Astrocyte of the hippocampus (primary cell): ENCODE results near the gene CD34.
"Not testable (repeated sequence)": the region's sequence is repeated elsewhere in the genome, so short reads cannot be mapped to it uniquely, and the experiment has no call there.

ENCODE experiments used
- DNase-seq: peaks from one replicate; pipeline ENCODE4 v3.0.0; 2011; ENCODE audit warnings: low read depth, low spot score

The CD34 gene

GRCh38 chr1:207910591-207911354 lies at the start of gene CD34:
CD34 (minus strand) TSS chr1:207911125; CDS start chr1:207911080, 45 bp downstream.
- DNase-seq = peak; percentile 65

DNA sequence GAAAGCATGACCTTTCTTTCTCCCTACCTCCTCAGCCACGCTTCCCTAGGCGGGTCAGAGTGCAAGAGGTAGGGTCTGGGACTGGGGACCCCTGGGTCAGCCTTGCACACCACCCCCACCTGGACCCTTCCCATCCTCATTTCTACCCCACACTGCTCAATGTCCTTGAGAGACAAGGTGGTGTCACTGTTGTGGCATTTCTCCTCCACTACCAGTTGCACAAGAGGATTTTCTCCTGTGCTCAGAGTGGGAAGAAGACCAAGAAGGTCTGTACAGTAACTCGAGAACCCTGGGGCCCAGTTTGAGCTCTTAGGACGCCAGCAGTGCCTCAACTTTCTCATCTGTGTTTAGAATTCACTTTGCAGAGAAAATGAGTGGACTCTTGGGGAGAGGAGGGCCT lies 49.4 kb upstream of the CD34 start:
- no peak for DNase-seq

DNA sequence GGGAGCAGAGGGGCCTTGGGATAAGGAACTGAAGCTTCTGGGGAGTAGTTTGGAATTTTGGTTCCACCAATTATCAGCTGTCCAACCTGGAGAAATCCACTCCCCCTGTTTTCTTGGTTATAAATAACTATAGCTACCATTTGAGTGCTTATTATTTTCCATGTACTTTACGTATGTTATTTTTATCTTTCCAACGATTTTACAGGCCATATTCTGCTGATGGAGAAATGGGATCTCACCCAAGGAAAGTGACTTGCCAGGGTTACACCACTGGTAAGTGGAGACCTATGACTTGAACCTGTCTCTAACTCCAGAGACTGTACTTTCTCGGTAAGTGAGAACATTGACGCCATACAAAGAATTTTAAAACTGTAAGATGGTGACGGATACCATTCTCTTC lies 49.0 kb upstream of the CD34 start:
- DNase-seq = no peak

- peak; percentile 80 for DNase-seq
These were observed 48.4 kb upstream of the CD34 start for GRCh38 chr1:207959141-207959825.

DNA sequence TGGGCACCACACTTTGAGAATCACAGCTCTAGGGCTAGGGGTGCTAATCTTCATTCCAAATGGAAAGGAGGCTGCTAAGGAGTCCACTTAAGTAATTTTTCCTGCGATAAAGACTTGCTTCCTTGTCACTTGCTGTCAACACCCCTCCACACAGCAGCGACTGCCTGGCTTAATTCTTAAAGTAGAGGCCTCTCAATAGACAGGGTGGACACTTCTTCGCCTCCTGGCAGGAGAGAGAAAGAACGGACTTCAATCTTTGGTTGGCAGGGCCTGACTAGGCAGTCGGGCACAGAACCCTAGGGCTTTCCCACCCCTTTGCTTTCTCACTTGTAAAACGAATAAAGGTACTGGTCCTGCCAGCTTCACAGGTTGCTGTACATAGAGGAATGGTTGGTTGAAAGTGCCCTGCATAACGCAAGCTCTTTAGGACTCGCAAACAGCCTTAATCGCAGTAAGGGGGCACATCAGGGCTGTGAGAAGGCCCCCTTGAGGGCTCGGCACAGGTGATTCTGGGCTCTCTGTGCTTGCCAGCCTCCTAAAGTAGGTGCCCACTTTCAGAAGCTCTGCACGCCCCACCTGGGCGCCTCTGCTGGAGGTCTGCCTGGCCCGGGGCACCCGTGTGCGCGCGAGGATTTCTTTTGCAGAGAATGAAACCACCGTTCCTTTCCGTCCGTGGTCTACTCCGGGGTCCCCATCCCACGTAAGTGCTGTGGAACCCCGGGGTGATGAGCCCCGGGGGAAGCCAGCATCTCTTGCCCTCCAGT lies 47.6 kb upstream of the CD34 start:
- no peak for DNase-seq

GRCh38 chr1:207956986-207957385 lies 46.1 kb upstream of the CD34 start:
- DNase-seq = no peak

- DNase-seq = no peak
These were observed 43.2 kb upstream of the CD34 start for GRCh38 chr1:207954104-207954503.

DNA sequence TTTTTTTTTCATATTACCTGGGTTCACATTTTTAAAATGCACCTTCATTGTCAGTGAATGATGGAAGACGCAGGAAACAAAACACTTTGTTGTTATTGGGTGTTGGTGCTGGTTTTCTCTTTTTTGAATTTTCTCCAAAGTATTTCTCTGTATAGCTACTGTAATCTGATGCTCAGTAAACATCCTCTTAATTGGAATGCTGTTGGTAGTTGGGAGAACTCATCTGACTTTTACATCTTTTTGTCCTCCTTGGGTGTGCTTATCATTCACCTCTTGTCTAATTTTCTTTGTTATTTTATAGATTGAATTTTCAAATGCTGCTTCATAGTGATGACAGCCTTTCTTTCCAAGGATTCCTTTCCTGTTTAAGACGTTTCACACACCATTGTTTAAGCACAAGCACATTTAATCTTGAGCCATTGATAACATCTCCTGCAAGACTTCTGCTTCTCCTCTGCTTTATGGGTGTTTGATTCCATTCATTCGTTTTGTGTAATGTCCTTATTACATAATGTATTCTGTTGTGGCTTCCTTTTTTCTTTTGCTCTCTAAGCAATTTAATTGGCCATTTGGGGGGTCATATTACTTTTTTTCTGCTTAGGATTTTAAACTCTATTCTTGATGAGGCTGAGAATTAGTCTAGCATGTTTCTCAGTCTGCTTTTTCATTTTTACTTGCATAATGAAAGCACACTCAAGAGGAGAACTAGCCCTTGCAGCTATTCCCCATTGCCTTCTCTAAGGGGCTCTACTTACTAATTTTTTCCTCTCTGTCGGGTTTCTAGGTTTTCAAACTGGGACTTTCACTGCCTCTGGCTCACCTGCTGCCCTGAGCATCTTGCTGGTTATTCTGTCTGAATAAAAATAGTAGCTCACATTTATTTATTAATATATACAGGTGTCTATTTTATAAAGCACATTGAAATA lies 42.0 kb upstream of the CD34 start:
- no peak for DNase-seq

- no peak for DNase-seq
These were observed 40.7 kb upstream of the CD34 start for GRCh38 chr1:207951652-207952051.

DNA sequence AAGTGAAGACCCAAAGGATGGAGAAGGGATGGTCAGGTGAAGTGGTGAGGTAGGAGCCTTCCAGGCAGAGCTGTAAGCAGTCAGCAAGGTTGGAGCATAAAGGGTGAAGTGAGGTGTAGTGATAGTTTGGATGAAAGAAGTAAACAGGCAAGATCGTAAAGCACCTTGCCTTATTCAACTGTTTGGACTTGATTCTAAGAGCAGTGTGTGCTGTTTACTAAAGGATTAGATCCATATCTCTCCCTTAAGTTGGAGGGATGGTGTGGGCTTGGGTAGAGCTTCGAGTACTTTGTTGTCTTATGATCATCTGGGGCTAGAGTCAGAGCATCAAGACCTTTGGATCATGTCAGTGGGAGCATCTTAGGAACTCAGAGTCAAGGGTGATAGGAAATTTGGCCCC lies 39.8 kb upstream of the CD34 start:
- DNase-seq = no peak

DNA sequence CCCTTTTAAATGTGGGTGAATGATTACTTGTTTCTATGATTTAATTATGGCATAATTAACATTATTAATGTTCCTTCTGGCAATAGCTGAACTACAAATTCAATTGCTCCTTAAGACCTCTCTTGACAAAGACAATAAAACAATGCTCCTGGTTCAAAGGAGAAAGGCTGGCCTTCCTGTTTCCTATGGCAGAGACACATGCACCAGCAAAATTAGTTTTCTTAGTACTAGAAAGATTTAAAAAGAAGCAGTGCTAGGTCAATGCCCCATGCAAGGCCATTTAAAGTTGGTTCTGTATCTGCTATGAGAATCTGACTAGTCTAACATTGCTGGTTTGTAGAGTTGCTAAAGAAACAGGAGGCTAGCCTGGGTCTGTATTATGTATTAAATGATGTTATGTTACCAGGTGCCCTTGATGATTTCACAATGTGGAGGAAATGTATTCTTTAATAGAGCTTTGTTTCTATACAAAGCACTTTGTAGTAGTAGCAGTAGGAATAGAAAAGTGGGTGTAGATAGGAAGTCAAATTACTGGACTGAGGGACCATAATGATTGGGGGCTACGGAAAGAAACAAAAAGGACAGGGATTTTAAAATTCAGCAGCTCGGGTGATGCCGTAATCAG lies 38.8 kb upstream of the CD34 start:
- DNase-seq = no peak

GRCh38 chr1:207948536-207949250 lies 37.8 kb upstream of the CD34 start:
- no peak for DNase-seq

- no peak for DNase-seq
These were observed 35.8 kb upstream of the CD34 start for GRCh38 chr1:207946756-207947155.

DNA sequence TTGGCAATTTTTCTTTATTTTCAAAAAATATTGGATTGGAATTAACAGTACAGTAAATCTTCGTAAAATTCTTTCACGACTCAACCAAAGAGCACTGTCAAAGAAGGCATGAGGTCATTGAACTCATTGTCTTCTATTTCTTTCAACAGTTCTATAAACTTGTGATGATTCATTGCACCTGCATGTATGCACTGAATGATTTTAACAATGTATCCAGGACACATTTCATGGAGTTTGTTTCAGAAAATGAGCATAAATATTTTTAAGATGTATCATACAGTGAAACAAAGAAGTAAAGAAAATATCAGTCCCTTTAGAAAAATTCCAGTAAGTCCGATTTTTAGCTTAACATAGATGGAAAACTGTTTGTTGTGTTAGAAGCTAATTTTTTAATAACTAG lies 33.6 kb upstream of the CD34 start:
- peak; percentile 39 for DNase-seq

- DNase-seq = not testable (repeated sequence)
These were observed 31.4 kb upstream of the CD34 start for GRCh38 chr1:207942337-207942741.

DNA sequence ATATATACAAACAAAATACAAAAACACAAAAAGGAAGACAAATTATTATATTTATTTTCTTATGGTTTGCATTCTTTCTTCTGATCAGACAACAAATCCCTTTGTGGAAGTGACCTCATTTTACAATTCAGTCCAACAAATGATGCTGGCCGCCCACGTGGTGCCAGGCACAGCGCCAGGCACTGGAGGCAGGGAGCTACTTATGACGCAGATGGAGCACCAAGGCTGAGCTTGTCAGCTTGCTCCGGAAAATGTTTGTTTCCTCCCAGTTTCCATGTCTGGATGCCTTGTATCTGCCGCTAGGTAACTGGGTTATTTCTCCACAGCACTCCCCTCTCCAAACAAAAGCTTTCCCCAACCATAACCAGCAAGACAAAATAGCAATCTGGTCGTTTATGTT lies 30.7 kb upstream of the CD34 start:
- peak; percentile 74 for DNase-seq

- DNase-seq = peak; percentile 39
These were observed 27.1 kb upstream of the CD34 start for GRCh38 chr1:207938016-207938415.

GRCh38 chr1:207937204-207937603 lies 26.3 kb upstream of the CD34 start:
- DNase-seq = no peak

DNA sequence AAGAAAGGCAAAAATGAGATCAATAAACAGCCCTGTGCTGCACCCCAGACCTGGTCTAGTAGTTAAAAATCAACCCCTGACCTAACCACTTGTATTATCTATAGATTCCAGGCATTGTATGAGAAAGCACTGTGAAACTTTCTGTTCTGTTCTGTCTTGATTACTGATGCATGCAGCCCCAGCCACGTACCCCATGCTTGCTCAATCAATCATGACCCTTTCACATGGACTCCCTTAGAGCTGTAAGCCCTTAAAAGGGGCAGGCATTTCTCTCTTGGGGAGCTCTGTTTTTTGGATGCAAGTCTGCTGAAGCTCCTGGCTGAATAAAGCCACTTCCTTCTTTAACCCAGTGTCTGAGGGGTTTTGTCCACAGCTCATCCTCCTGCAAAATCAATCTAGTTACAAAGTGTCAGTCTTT lies 24.2 kb upstream of the CD34 start:
- no peak for DNase-seq

GRCh38 chr1:207933205-207933800 lies 22.4 kb upstream of the CD34 start:
- DNase-seq = no peak
